Ishikawa (cell line): Measurements from ENCODE around the gene SUMO1.

Experiments used
- CEBPB ChIP-seq: IDR thresholded peaks from 2 replicates; pipeline ENCODE4 v1.6.1; 2012
- CREB1 ChIP-seq: IDR thresholded peaks from 2 replicates; pipeline ENCODE4 v1.6.1; 2012; ENCODE audit warnings: low read depth
- EP300 ChIP-seq: IDR thresholded peaks from 2 replicates; pipeline ENCODE4 v1.6.1; 2012; ENCODE audit warnings: borderline replicate concordance
- MAX ChIP-seq: IDR thresholded peaks from 2 replicates; pipeline ENCODE4 v1.6.1; 2012
- RAD21 ChIP-seq: IDR thresholded peaks from 2 replicates; pipeline ENCODE4 v1.6.1; 2012; ENCODE audit warnings: low read depth
- TAF1 ChIP-seq: IDR thresholded peaks from 2 replicates; pipeline ENCODE4 v1.6.1; 2012; ENCODE audit warnings: low read depth, mild to moderate bottlenecking
- USF1 ChIP-seq: IDR thresholded peaks from 2 replicates; pipeline ENCODE4 v1.6.1; 2012
- YY1 ChIP-seq: IDR thresholded peaks from 2 replicates; pipeline ENCODE4 v1.6.1; 2012; ENCODE audit warnings: low read depth

- TF ChIP-seq CEBPB (no peak), CREB1 (no peak), YY1 (no peak), EP300 (no peak), USF1 (no peak), RAD21 (no peak; the same call in 1 of the 2 replicates), MAX (no peak), TAF1 (no peak)
Measured at GRCh38 chr2:202169131-202169530, 69.3 kb downstream of the SUMO1 start.
